WI38 (cell line): ENCODE data around the gene KIF21B.

Source experiments
- H3K4me3 ChIP-seq: 2 replicates; pipeline ENCODE4 v1.5.1; 2011; ENCODE audit warnings: low read depth, mild to moderate bottlenecking, control low read depth, low read length
- CTCF ChIP-seq: IDR thresholded peaks from 2 replicates; pipeline ENCODE4 v1.5.1; 2012; ENCODE audit warnings: low read depth, mild to moderate bottlenecking, control low read depth, low read length

Gene KIF21B

GRCh38 chr1:200923601-200924000 lies 99.9 kb downstream of the KIF21B start:
- no peak overlapping the region for H3K4me3 ChIP-seq
- no peak for TF ChIP-seq CTCF

GRCh38 chr1:200922406-200922805 lies 101.1 kb downstream of the KIF21B start:
- no peak for TF ChIP-seq CTCF
- no peak overlapping the region for H3K4me3 ChIP-seq

- no peak for TF ChIP-seq CTCF
- H3K4me3 ChIP-seq = no peak overlapping the region
Measured at GRCh38 chr1:200921571-200922110, 101.9 kb downstream of the KIF21B start.
